GM21367 (cell line): Measurements from ENCODE around the gene RNGTT.

Experiments used
- ATAC-seq: cut with Tn5 transposase; IDR thresholded peaks from one replicate; pipeline ENCODE4 v1.9.1; 2021; ENCODE audit not compliant: unreplicated experiment

RNGTT gene

DNA sequence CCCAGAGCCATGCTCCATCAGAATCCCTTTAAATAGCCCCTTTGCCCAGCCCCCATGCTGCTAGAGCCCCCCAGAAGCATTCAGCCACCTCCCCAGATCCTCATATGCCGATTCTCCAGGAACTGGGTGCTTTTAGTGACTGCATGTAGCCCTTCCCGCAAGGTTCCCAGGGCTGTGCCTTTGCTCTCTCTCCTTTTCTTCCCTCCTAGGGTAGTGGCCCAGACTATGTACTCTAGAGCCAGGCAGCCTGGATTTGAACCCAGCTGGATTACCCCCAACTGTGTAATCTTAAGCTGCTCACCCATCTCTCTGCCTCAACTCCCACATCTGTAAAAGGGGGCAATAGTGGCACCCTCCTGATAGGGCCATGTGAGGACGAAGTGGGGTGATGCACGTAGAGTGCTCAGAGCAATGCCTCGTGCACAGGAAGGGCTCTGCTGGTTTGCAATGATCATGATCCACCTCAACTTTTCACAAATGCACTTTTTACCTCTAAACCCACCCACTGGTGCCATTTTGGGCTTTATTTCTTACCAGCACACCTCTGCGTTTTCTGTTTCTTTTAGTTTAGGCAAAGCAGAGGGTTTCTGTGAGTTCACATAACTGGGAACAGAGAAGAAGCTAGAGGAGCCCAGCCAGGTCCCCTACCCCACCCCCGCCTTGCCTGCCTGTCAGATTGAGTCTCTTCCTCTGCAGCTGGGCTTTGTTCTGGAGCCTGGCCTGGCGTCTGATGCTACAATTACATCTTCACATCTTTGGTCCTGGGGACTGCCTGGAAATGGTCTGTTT is 396.5 kb downstream of the RNGTT start:
- ATAC-seq, result no peak

DNA sequence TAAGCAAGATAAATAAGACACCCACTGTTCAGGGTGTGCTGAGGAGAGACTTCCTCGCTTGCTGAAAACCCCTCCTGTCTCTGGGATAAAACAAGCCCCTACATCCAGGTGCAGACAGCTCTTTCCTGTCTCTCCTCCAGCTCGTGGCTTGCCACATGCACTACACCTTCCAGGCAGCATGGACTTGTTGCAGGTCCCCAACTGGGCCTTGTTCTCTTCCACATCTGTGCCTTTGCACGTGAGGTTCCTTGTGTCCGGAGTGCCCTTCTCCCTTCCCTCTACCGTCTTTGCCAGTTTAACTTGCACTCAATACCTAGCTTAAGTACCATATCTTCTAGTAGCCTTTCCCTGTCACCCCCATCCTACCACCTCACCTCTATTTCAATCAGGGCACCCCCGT is 397.6 kb downstream of the RNGTT start:
- ATAC-seq, result no peak

DNA sequence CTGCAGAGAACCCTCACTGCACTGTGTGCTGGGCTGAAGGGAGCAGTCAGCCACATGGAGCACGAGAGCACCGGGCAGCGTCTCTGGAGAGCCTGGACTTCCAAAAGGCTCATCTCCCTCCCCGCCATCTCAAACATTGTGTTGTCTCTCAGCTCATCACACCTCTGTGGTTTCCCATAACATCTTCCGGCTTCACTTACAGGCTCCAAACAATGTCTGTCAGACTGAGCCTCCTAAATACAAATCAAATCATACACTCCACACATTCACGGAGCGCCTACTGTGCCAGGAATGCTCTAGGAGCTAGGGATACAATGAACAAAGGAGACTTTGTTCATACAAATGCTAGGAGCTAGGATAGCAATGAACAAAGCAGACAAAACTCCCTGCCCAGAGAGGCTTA is 398.0 kb downstream of the RNGTT start:
- ATAC-seq, result no peak

DNA sequence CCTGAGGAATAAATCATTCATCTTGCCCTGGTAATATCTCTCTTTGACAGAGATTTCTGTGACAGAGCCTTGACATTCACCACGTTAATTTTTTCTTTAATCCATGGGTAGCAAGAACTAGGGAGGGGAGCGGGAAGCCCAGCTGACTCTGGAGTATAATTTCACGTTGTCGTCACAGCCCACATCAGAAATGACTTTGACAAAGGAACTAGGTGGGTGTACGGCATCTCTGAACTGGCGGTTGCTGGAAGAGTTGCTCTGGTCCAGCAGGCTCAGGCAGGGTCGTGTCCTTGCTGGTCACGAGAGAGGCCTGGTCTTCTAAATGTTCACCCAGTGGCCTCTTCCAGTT is 400.2 kb downstream of the RNGTT start:
- ATAC-seq, result no peak

DNA sequence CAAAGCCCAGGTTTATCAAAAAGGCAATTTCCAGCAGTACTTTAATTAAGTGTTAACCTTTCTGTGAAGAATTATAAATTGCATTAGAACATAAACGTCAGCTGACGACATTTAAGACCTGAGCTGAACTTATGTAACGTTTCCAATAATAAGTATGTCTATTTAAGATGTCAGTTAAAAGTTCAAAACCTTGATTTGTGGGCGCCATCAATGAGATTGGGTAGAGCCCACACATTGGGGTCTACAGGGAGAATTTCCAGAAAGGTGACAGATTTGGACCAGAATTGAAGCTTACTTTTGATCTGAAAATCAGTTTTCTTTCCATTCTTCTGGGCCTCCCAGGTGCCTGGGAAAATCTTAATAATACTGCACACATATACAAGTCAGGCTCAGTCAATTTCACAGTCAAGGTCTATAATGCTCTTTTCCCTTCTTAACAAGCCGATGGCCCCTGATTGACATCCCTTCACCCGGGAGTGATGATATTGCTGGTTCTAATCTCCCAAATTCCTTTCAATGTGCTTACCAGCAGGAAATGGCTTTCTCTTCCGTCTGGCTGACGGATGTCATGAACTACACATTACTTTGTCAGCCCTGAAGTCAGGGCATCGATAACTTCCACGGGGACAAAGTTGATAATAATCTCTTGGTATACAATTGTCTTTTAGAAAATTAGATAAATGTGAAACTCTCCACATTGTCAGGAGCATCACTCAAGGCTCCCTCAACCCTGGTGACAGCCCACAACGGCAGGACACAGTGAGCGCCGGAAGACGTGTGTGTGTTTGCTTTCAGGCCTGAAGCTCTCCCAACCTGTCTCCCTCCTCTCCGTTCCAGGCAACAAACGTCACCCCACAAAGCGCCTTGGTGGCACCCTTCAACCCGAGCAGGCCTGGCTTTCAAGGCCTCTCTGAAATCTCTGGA is 400.8 kb downstream of the RNGTT start:
- no peak for ATAC-seq

DNA sequence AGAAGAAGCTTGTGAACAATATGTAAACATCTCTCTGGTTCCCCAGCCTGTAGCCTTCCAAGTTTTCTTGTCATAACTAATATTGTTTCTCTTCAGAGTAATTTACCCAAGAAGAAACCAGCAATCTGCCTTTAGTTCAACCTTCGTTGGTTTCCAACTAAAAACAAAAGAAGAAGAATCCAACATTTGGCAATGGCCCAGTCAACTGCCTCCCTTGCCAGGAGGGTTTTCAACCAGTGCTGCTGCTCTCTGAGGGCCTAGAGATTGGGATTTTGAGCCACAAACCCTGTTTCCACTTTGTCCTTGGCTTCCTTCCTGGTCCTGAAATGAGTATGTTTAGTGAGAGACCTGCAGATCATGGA is 401.5 kb downstream of the RNGTT start:
- no peak for ATAC-seq

DNA sequence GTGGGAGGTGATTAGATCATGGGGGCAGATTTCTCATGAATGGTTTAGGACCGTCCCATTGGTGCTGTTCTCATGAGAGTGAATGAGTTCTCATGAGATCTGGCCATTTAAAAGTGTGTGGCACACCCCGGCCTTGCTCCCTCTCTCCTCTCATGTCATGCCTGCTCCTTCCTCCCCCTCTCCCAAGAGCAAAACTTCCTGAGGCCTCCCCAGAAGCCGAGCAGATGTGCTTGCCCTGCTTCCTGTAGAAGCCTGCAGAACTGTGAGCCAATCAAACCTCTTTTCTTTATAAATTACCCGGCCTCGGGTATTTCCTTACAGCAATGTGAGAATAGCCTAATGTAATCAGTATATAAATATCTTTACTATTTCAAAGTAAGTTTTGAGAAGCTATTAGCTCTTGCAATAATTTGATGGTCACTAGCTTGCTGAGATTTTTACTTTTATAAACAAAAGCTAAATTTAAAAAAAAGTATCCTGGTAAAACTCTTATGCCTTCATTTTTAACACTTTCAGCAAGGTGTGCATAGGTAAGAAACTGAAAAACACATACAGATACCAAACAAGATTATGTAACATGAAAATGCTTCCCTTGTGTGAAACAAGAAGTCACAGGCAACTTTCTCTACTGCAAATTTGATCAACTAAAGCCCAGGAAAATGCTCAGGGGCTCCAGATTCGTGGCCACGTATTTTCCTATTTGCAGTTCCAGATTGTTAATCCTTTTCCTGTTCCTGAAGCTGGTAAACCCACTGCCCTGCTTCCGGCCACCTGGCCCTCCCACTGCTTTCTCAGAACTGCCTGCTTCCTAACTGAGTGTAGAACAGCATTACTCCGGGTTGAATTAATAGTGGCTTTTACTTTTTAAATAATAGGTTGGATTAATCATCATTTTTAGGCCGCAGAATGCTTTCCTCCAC is 402.1 kb downstream of the RNGTT start:
- no peak for ATAC-seq
